NK-92 treated with Interleukin-12 subunit alpha and Interleukin-12 subunit beta, amount 100 ng/mL, for 24 hours (cell line): Measurements from ENCODE around the gene XPNPEP2.

Source experiments
- DNase-seq: peaks from one replicate; lab custom pipeline; 2025; lab: John Stamatoyannopoulos, UW

XPNPEP2 gene

DNA sequence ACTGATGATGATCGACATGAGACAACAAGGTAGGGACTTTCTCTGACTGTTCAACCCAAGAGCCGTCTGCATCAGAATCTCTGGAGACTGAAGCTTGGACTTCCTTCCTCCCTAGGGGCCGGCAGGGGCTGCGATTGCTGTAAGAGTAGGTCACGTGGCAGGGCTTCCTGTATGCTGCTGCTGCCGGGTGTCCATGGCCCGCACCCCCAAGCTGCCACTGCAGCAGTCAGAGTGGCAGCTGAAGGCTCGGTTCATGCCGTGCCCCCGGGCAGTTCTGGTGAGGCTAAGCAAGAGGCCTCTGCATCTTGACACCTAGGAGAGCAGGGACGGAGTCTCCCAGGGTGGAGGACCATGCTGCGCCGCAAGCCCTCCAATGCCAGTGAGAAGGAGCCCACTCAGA is 41.0 kb downstream of the XPNPEP2 start, which contains the start of gene SASH3:
Gene SASH3, plus strand, starts transcription at position 203 of the 400 bp plus-strand sequence. Its CDS starts 149 bp downstream, at position 352.
- DNase-seq: peak; percentile 73

DNA sequence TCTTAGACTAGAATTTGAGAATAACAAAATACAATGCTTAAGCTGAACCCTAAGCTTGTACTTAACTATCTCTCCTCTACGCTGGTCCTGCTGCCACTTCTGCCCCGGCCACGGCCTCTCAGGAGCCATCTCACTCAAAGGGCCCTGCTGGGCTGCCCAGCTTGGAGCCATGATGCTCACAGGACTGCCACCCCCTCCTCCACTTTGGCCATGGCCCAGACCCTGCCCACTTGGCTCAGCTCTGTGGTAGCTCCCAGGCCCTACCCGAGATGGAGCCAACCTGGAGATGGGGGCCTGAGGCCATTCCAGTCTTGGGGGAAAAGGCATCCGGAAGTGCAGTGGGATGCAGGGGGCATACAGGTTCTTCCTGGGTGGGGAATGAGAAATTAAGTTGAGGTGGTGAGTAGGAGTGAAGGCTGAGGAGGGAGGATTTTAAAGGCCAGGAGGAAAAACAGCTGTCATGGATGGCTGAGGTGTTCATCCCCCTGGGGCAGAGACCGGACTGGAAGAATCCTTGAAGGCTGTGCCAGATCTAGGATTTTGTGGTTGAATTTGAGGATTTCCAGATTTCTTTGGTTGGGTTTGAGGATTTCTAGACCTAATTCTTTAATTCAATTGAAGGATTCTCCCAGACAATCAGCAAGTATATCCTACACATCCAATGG is 41.8 kb downstream of the XPNPEP2 start:
- peak; percentile 24 for DNase-seq

DNA sequence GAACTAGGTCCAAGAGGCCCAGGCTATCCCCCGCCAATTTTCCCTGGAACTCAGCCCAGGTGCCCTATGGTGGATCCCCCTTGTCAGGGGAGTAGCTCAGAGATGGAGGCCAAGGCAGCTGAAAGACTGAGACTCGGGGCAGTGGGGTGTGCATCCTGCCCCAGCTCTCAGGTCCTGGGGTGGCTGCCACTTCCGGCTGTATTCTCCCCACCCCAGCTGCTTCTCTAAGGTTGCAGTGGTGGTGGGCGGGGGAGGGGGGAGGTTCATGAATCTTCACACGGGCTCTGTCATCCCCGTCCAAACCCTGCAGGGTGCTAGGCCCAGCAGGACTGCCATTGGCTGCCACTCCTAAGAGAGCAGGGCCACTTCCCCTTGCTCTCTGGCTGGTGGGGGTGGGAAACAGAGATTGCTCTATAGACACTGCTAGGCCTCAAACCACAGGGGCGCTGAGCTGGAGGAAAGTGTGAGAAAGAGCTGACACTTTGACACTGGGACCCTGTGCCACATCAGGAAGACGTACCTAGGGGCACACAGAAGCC is 42.4 kb downstream of the XPNPEP2 start:
- peak; percentile 84 for DNase-seq

DNA sequence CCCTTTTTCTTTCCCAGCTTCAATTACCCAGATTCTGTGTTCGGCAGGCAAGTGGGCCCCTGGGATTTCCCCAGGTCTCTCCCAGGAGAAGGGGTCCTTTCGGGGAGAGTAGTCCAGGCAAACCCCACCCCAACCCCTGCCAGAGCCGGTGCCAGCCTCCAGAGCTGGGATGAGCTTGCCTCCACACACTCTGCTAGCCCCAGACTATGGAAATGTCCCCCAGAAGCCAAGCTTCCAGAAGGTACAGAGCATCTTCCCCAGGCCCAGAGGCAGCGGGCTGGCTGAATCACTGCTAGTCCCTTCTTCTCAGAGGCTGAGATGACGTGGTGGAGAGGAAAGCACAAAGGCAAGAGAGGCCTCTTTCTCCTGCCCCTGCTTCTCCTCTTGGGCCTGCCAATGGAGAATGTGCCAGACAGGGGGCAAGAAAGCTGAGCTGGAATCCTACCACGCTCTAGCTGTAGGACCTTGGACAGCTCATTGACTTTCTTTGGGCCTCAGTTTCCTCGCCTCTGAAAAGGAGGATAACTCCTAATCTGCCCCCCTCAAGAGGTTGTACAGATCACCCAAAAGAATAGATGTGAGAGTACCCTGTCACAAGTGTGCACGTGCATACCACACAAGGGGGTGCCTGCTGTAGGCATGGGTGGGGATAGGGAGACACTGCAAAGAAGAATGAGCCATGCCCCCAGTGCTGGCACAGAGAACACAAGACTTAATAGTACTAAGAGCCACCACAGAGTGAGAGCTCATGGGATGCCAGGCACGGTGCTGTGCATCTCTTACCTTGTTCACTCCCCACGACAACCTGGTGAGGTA is 43.1 kb downstream of the XPNPEP2 start:
- peak; percentile 26 for DNase-seq

DNA sequence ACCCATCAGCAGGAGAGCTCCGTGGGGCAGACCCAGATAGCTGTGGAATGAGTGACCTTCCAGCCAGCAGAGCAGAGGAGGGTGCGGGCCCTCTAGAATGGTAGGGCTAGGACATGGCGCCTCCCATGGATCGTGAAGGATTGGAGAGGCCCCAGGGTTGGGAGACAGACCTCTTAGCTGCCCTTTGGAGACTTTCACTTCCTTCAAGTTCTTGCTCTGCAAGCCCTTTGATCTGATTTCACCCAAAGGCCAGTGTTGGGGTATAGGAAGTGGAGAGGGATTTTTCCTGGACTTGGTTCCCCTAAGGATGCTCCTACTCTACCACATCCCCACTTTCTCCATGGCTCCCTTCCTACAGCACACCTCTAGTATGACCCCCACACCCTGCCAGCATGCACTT is 43.9 kb downstream of the XPNPEP2 start:
- no peak for DNase-seq

DNA sequence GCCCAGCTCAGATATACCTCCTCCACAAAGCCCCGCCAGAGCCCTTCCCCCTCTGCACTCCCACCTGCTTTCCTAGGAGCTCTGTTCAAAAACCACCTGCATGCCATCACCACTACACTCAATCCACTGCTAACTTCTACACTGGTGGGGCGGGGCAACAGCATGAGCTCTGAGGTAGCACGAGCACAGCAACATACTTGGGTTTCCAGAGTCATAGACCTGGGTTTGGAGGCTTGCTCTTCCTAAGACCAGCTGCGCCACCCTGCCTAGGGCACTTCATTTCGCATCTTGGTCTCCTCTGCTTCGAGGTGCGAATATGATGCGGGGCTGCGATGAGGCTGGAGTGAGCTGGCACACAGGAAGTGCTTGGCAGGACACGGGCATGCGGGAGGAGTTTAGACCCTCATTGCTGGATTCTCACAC is 44.5 kb downstream of the XPNPEP2 start:
- DNase-seq: no peak

DNA sequence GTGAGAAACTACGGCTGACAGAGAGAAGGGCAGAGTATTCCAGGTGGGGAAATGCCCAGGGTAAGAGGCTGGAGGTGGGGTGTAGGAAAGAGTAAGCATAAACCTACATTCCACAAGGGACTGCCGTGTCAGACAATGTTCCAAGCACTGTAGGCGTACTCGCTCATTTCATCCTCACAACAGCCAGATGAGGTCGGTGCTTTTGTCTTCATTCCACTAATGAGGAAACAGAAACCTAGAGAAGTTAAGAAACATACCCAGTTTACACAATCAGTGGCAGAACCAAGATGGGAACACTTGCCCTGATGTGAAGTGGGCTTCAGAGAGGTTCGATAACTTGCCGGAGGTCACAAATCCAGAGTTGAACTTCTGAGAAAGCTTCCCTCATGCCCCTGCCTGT is 45.6 kb downstream of the XPNPEP2 start:
- DNase-seq: no peak

DNA sequence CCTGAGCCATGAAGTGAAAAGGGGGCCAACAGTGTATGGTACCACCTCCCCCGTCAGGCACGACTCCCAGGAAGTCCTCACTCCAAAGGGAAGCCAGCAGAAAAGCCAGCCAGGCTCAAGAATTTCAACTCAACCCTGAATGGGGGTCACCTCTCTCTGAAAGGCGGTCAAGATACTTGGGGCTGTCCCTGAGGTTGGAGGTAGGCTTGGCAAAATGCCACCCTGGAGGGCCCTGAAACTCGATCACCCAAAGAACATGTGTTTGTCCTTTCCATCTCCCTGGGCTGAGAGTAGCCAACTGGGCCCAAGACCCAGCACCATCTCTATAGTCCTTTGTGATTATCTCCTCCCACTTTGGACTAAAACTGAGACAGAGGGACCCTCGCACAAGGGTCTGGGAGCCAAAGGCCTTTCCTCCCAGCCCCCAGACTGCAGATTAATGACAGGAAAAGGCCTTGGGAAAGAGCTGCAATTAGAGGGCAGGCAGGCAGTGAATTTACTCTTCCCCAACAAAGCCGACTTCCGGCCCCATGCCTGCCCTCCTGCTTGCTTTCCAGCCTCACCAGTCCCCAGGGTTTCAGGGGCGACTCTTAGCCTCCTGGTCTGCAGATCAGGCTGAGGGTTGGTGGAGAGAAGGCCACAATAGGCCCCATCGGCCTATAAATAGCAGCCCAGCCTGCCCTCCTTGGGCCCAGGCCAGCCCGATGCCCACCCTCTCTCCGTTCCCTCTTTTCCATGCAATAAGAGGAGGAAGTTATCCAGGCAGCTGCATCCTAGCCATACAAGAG is 46.6 kb downstream of the XPNPEP2 start:
- DNase-seq: no peak

DNA sequence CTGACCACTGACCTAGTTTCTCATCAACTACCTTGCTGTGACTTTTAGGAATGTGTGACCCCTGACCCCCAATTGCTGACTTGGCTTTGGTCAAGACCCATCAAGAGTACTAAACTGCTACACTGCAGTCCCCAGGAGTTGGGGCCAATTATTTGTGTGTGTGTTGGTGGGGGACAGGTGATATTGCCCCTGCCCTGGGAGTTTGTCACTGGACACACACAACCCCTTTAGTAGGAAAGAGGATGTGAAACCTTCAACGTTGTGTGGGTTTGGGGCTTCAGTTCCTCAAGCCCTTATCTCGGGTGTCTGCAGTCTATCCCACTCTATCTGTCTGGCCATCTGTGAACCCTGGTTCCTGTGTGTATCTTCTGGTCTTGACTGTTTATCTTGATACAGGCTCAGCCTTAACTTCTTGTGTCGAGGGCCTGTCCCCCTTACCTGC is 47.5 kb downstream of the XPNPEP2 start:
- no peak for DNase-seq

DNA sequence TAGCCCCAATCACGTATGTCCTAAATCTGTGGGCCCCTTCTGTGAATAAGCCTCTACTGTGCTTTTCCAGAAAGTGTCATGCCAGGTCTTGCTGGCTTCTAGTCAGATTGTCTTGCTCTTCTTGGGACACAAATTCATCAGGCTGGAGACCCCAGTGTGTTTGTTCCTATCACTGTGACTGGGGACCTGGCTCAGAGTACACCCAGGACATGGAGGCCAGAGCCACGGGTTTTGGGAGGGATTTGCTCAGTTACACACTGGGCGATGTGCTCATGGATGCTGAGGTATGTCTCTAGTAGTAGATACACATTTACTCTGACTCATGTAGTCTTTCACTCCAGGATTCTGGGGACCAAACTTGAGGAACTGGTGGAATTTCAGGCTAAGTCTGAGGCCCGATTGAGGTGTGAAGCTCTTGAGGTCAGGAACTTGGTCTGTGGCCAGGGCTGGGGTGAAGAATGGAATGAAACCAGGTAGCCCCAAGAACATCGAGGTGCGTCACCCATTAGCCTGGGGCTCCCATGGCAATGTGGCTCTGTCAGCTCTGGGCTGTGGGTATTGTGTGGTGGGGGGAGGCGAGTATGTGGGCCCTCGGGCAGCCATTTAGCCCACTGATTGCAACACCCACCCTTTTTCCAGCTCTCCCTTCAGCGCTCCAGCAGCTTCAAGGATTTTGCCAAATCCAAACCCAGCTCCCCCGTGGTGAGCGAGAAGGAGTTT is 48.7 kb downstream of the XPNPEP2 start:
- no peak for DNase-seq

DNA sequence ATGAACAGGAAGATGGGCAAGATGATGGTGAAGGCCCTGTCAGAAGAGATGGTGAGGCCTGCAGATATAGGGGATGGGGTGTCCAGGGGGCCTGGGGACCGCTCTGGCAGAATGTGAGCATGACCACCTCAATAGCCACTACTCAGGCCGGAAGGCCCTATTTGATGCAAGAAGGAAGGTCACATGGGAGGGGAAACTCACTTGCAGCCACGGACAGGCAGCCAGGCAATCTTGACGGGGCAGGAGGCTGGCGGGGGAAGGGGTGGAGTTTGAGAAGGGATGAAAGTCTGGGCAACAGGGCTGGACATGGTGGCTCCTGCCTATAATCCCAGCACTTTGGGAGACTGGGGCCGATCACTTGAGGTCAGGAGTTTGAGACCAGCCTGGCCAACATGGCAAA is 49.7 kb downstream of the XPNPEP2 start:
- no peak for DNase-seq

DNA sequence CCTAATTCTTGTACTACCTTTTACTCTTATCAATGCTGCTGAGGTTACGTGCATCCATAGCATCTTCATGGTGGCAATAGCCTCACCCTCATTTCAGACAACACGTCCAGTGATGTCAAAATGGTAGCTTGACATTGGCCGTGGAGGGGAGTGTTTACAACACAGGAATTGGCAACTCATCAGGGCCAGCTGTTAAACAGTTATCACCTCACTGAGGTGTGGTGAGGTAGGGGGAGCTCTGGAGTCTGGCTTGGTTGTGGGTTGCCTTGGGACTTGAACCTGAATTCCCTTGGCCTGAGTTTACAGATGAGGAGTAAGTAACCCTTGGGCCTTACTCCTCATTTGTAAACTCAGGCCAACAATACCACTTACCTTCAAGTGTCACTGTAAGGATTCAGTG is 51.4 kb downstream of the XPNPEP2 start:
- DNase-seq: no peak

DNA sequence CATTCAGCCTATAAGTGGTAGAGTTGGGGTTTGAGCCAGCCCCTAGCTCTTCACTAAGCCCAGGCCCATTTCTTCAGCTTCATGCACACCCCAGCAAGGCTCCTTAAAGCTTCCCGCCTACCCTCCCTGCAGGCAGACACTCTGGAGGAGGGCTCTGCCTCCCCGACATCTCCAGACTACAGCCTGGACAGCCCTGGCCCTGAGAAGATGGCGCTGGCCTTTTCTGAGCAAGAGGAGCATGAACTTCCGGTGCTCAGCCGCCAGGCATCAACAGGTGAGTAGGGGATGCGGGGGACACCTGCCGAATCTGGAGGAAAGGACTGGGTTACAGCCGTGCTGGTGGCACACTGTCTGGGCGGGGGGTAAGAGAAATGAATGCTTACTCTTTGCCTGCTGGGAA is 52.0 kb downstream of the XPNPEP2 start:
- DNase-seq: no peak

DNA sequence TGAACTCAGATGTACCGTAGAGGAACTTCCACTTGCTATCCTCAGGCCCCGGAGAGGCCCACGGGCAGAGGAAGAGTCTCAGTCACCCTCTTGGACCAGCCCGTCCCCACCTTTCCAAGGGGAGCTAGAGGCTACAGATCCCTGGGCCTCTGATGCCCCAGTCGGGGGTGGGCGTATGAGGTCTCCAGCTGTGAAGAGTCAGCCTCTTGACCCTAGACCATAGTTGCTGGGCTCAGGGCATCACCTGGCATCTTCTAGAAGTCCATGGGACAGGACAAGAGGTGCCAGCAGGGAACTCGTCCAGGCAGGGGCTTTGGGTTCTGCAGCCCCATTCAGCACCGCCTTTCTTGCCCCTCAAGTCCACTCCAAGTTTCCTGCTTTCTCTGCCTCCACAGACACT is 52.6 kb downstream of the XPNPEP2 start:
- no peak for DNase-seq

DNA sequence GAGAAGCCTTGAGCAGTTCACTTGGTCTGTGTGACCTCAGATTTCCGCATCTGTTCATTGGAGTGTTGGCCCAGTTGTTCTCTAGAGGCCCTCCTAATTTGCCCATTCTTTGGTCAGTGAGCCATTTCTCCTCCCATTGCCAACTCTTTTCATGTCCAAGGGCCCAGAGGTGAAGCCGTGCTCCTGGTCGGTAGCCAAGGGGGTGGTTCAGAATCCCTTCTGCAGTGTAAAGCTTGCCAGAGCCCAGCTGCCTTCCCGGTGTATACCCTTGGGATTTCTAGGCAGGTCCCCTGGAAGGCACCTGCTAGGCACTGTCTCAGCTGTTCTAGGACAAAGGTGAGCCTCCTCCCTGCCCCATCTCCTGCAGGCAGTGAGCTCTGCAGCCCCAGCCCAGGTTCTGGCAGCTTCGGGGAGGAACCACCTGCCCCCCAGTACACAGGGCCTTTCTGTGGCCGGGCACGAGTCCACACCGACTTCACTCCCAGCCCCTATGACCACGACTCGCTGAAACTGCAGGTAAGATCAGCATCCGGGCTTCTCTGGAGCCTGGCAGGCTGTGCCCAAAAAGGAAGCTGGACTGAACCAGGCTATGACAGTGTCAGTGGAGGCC is 53.3 kb downstream of the XPNPEP2 start:
- DNase-seq: no peak

DNA sequence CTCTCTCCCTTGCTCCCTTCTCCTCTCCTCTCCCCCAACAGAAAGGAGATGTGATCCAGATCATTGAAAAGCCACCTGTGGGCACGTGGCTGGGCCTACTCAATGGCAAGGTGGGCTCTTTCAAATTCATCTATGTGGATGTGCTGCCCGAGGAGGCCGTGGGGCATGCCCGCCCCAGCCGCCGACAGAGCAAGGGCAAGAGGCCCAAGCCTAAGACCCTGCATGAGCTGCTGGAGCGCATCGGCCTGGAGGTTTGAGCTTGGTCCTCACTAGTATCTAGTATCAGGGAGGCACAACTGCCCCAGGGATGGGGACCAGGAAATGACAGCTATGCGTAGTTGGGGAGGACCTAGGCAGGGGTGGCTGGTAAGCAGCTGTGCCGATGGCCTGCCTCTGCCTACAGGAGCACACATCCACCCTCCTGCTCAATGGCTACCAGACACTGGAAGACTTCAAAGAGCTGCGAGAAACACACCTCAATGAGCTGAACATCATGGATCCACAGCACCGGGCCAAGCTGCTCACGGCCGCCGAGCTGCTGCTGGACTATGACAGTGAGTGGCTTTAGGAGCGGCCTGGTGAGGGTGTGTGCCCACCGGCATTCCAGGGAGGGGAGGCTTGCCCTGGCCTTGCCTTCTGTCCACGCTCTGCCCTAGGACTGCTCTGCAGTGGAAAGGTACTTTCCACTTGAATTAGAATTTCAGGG is 54.0 kb downstream of the XPNPEP2 start:
- DNase-seq: no peak

DNA sequence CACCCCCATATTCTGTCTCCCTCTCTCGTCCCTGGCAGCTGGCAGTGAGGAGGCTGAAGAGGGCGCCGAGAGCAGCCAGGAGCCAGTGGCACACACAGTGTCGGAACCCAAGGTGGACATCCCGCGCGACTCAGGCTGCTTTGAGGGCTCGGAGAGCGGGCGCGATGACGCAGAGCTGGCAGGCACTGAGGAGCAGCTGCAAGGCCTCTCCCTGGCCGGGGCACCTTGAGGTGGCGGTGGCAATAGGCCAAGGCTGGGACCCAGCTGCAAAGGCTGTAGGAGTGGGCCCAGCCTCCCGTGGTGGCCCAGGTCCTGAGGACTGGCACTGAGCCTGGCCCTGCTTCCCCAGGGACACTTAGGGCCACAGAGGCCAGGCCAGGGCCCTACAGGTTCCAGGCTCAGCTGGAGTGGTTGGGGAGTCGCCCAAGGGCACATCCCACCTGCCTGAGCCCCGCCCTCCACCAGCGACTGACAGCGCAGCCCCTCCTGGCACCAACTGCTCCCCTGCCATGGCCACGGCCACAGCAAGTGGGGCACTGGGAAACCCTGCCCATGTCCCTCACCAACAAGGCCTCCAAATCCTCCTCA is 54.9 kb downstream of the XPNPEP2 start:
- DNase-seq: no peak

DNA sequence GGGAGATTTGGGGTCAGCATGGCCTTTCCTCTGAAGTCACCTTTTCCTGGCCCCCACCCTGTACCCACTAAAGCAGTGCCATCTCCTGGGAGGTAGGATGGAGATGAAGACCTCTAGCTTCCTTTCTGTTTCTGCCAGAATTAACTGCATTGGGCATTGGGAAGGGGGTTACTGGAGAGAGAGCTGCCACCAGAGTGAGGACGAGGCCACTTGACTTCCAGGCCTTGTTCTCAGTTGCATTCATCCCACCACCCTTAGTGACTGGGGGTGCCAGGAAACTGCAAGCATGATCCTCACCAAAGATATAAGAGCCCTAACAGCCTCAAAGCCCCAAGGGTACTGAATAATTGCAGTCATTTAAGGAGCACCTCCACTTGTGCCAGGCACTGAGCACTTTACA is 56.8 kb downstream of the XPNPEP2 start:
- DNase-seq: no peak

DNA sequence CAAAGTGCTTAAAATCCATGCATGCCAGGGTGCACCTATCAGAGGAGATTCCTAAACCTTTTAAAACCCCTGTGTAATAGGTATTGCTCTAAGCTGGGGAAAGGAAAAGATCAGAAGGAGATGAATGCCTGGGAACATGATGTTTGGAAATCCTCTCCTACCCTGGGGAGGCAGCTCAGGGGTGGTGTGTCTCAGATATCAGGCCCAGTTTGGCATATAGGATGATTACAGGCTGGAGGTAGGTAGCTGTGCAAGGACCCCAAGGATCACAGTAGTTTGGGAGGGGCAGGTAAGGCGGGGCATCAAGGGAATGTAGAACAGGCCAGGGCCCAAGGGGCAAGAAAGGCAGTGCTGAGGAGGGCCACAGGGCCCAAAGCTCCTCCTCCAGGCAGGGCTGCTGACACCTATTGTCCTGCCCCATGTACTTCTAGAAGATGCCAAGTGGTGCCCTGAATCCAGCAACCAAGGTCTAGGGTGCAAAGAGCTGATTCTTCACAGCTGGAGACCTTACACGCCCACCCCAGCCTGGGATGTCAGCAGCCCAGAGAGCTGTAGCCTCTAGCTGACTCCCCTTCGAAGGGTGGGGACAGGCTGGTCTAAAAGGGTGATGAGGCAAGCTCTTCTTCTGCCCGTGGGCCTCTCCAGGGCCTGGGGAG is 58.6 kb downstream of the XPNPEP2 start:
- no peak for DNase-seq

DNA sequence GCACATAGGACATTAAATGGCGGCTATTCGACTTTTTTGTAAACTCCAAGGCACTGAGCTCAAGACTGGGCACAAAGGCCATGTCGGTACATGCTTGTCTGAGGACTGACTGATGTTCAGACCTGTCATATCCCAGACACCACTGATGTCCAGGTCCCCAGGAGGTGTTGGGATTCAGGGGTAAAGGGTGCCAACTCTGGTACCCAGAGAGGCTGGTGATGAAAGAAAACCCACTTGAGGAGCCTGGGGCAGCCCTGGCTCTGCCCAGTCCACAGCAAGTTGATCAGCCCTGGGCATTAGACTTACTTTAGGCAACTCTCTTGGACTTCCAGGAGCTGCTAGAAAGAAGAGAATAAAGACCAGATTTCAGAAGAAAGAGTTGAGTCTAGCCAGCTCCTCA is 59.7 kb downstream of the XPNPEP2 start:
- no peak for DNase-seq
